MM.1S (cell line): ENCODE data around the gene HEBP2.

Experiments used
- DNase-seq: peaks from one replicate; pipeline ENCODE4 v3.0.0-alpha.2; 2015
- H2AFZ ChIP-seq: fragments of 300-600 bp; sonication (generic); 2 replicates; pipeline ENCODE4 v1.6.0; 2016; ENCODE audit warnings: antibody characterized with exemption, low read length
- H3F3A ChIP-seq: fragments of 300-600 bp; sonication (generic); 2 replicates; pipeline ENCODE4 v1.6.1; 2016; ENCODE audit warnings: mild to moderate bottlenecking, antibody characterized with exemption, low read length, moderate library complexity, mixed read lengths; ENCODE audit not compliant: insufficient read depth
- H3K27ac ChIP-seq: fragments of 300-600 bp; sonication (generic); 2 replicates; pipeline ENCODE4 v1.5.1; 2016; ENCODE audit warnings: mild to moderate bottlenecking, low read length
- H3K27me3 ChIP-seq: fragments of 300-600 bp; sonication (generic); replicated peaks from 2 replicates; pipeline ENCODE4 v1.6.0; 2016; ENCODE audit warnings: low read length; ENCODE audit not compliant: insufficient read depth
- H3K36me3 ChIP-seq: fragments of 300-600 bp; sonication (generic); replicated peaks from 2 replicates; pipeline ENCODE4 v1.6.1; 2016; ENCODE audit warnings: mild to moderate bottlenecking, low read length, mixed read lengths; ENCODE audit not compliant: insufficient read depth
- H3K4me1 ChIP-seq: fragments of 300-600 bp; sonication (generic); 2 replicates; pipeline ENCODE4 v1.6.1; 2016; ENCODE audit warnings: low read length, mixed read lengths
- H3K4me2 ChIP-seq: fragments of 300-600 bp; sonication (generic); 2 replicates; pipeline ENCODE4 v1.6.0; 2016; ENCODE audit warnings: low read depth, low read length
- H3K4me3 ChIP-seq: fragments of 300-600 bp; sonication (generic); 2 replicates; pipeline ENCODE4 v1.5.1; 2016; ENCODE audit warnings: low read length, mixed read lengths
- H3K79me2 ChIP-seq: fragments of 300-600 bp; sonication (generic); 2 replicates; pipeline ENCODE4 v1.6.1; 2016; ENCODE audit warnings: mixed run types, low read length, mixed read lengths
- H3K9ac ChIP-seq: fragments of 300-600 bp; sonication (generic); 2 replicates; pipeline ENCODE4 v1.6.1; 2016; ENCODE audit warnings: low read length, mixed read lengths
- H3K9me2 ChIP-seq: fragments of 300-600 bp; sonication (generic); replicated peaks from 2 replicates; pipeline ENCODE4 v1.6.1; 2016; ENCODE audit warnings: mild to moderate bottlenecking, low read length, mixed read lengths; ENCODE audit not compliant: insufficient read depth
- H3K9me3 ChIP-seq: fragments of 300-600 bp; sonication (generic); replicated peaks from 2 replicates; pipeline ENCODE4 v1.6.1; 2016; ENCODE audit warnings: mild to moderate bottlenecking, low read length, mixed read lengths; ENCODE audit not compliant: insufficient read depth
- H4K20me1 ChIP-seq: fragments of 300-600 bp; sonication (generic); 2 replicates; pipeline ENCODE4 v1.6.1; 2016; ENCODE audit warnings: mild to moderate bottlenecking, low read length, moderate library complexity, mixed read lengths; ENCODE audit not compliant: insufficient read depth
- CTCF ChIP-seq: fragments of 300-600 bp; sonication (generic); IDR thresholded peaks from 2 replicates; pipeline ENCODE4 v1.5.1; 2016; ENCODE audit warnings: antibody characterized with exemption, low read length, mixed read lengths
- EZH2 ChIP-seq: fragments of 300-600 bp; sonication (generic); optimal IDR thresholded peaks from 2 replicates; pipeline ENCODE3; 2017; ENCODE audit warnings: low read depth, mild to moderate bottlenecking, antibody characterized with exemption, low read length, mixed read lengths
- EZH2phosphoT487 ChIP-seq: fragments of 300-600 bp; sonication (generic); IDR thresholded peaks from 2 replicates; pipeline ENCODE4 v1.6.1; 2018; ENCODE audit warnings: antibody characterized with exemption, low read length

HEBP2 gene

GRCh38 chr6:138372711-138373463 lies 31.1 kb upstream of the HEBP2 start:
- TF ChIP-seq CTCF (no peak), EZH2 (no peak), EZH2phosphoT487 (no peak)
- Histone ChIP-seq H3K36me3 (no peaks in the 10 kb centered on the region), H3K9me2 (no peaks in the 10 kb centered on the region), H2AFZ (no peak overlapping the region), H3K9me3 (no peaks in the 10 kb centered on the region), H3K4me2 (no peak overlapping the region), H3K79me2 (no peaks in the 10 kb centered on the region), H3K27ac (no peak overlapping the region), H3K4me1 (no peaks in the 10 kb centered on the region), H3K27me3 (no peaks in the 10 kb centered on the region), H3K4me3 (no peak overlapping the region), H3K9ac (no peak overlapping the region), H4K20me1 (no peaks in the 10 kb centered on the region), H3F3A (no peaks in the 10 kb centered on the region)
- no peak for DNase-seq

GRCh38 chr6:138374230-138374629 lies 29.8 kb upstream of the HEBP2 start:
- Histone ChIP-seq H3K9ac (no peak overlapping the region), H4K20me1 (no peaks in the 10 kb centered on the region), H3K9me3 (no peaks in the 10 kb centered on the region), H3K4me2 (no peak overlapping the region), H2AFZ (no peak overlapping the region), H3K4me3 (no peak overlapping the region), H3K36me3 (no peaks in the 10 kb centered on the region), H3F3A (no peaks in the 10 kb centered on the region), H3K79me2 (no peaks in the 10 kb centered on the region), H3K4me1 (no peaks in the 10 kb centered on the region), H3K9me2 (no peaks in the 10 kb centered on the region), H3K27me3 (no peaks in the 10 kb centered on the region), H3K27ac (no peak overlapping the region)
- TF ChIP-seq EZH2: no peak
- no peak for DNase-seq

- no peak overlapping the region for H3K4me2 ChIP-seq
- no peak for TF ChIP-seq EZH2
- TF ChIP-seq CTCF: no peak
- no peak for TF ChIP-seq EZH2phosphoT487
- no peaks in the 10 kb centered on the region for H3F3A ChIP-seq
- H2AFZ ChIP-seq: no peak overlapping the region
- no peaks in the 10 kb centered on the region for H3K27me3 ChIP-seq
- no peak overlapping the region for H3K9ac ChIP-seq
- H3K79me2 ChIP-seq: no peaks in the 10 kb centered on the region
- H3K4me1 ChIP-seq: no peaks in the 10 kb centered on the region
- H3K27ac ChIP-seq: no peak overlapping the region
- H3K9me3 ChIP-seq: no peaks in the 10 kb centered on the region
- H3K36me3 ChIP-seq: no peaks in the 10 kb centered on the region
- H4K20me1 ChIP-seq: no peaks in the 10 kb centered on the region
- no peak overlapping the region for H3K4me3 ChIP-seq
- H3K9me2 ChIP-seq: no peaks in the 10 kb centered on the region
- no peak for DNase-seq
Observed at GRCh38 chr6:138374815-138375214, 29.2 kb upstream of the HEBP2 start.

GRCh38 chr6:138377042-138377441 lies 27.0 kb upstream of the HEBP2 start:
- Histone ChIP-seq H3K27me3 (no peaks in the 10 kb centered on the region), H3K9ac (no peak overlapping the region), H3K9me3 (no peaks in the 10 kb centered on the region), H3K79me2 (no peaks in the 10 kb centered on the region), H3K4me3 (no peak overlapping the region), H3K9me2 (no peaks in the 10 kb centered on the region), H3K4me2 (no peak overlapping the region), H4K20me1 (no peaks in the 10 kb centered on the region), H3F3A (no peaks in the 10 kb centered on the region), H3K27ac (no peak overlapping the region), H3K4me1 (no peaks in the 10 kb centered on the region), H2AFZ (no peak overlapping the region), H3K36me3 (no peaks in the 10 kb centered on the region)
- no peak for DNase-seq
- TF ChIP-seq EZH2phosphoT487 (no peak), EZH2 (no peak), CTCF (no peak)
